Measurements from ENCODE around the gene RAB27A.

- no peak for TF ChIP-seq CTCF (IDR thresholded peaks at IDR 0.05; ENCODE audit: insufficient read depth, low read depth, low read length)
- no peak for TF ChIP-seq EZH2 (IDR thresholded peaks at IDR 0.05; ENCODE audit: insufficient read depth, low read length)
These were observed 435 bp downstream of the RAB27A start for GRCh38 chr15:55289011-55289745.

Measured in astrocyte (in vitro differentiated cells and primary cell).